K562 (cell line): ENCODE measurements around the gene ACADM. TPM values are rescaled to one million over a fixed set of nuclear protein-coding genes. Genes with fewer than 3 reads are reported as not detected.

Source experiments
- ATAC-seq: fragments of 200-7000 bp; cut with Tn5 transposase; 3 replicates; pipeline ENCODE4 v1.9.1; 2020; ENCODE audit warnings: moderate library complexity
- BruUV-seq: library from RNA; stranded (reverse); fragments of 400-500 nt; replicated peaks from 2 replicates; lab custom pipeline; 2021; lab: Mats Ljungman, UMichigan
- CTCF ChIA-PET: fragments of 300-600 bp; formaldehyde crosslinking; extraction: SDS; loops from one replicate; lab custom pipeline; 2021; ENCODE audit warnings: low intra/inter-chr PET ratio; lab: Yijun Ruan, JAX
- POLR2A ChIA-PET: fragments of 300-600, 350-650 bp; sonication (Branson Sonifier 250); formaldehyde crosslinking; extraction: SDS; loops from one replicate; lab custom pipeline; 2021; ENCODE audit warnings: antibody characterized with exemption, inconsistent platforms; lab: Yijun Ruan, JAX
- DNase-seq, 4 experiments: peaks; one replicate each; pipeline versions ENCODE4 v3.0.0 to v3.0.0-alpha.2; 2011 to 2018; ENCODE audit warnings: low spot score in 3 of 4, mixed read lengths in 3 of 4; ENCODE audit errors: extremely low read depth in 1 of 4
- FAIRE-seq: peaks from 2 replicates; lab custom pipeline; 2011; peaks lifted over from hg19 to GRCh38; lab: Jason Lieb, UNC
- H2AFZ ChIP-seq: 2 replicates; pipeline ENCODE4 v1.6.0; 2011; ENCODE audit warnings: low read depth, low read length, control low read depth, inconsistent platforms
- H3K27ac ChIP-seq: fragments of 200-600 bp; 3 replicates; pipeline ENCODE4 v1.8.0; 2011; ENCODE audit warnings: low read depth, mild to moderate bottlenecking, control low read depth, inconsistent platforms, low read length, moderate library complexity, mixed read lengths; ENCODE audit errors: extremely low read depth
- H3K27me3 ChIP-seq, 2 experiments: fragments of 300-600 bp in 1 of 2; 2 replicates in 1 of 2; 3 replicates in 1 of 2; pipeline versions ENCODE4 v1.6.0 to v1.8.0; 2011; ENCODE audit warnings: inconsistent platforms in 2 of 2, low read length in 2 of 2, mild to moderate bottlenecking in 1 of 2, mixed read lengths in 1 of 2, moderate library complexity in 1 of 2; ENCODE audit not compliant: control insufficient read depth in 2 of 2, insufficient read depth in 2 of 2
- H3K36me3 ChIP-seq: fragments of 300-600 bp; 3 replicates; pipeline ENCODE4 v1.8.0; 2011; ENCODE audit warnings: mild to moderate bottlenecking, low read length, inconsistent platforms; ENCODE audit not compliant: control insufficient read depth, insufficient read depth
- H3K4me1 ChIP-seq, 2 experiments: fragments of 200-600 bp in 1 of 2; replicated peaks in 1 of 2; 2 replicates in 1 of 2; 3 replicates in 1 of 2; pipeline versions ENCODE4 v1.5.1 to v1.8.0; 2011; ENCODE audit warnings: inconsistent platforms in 2 of 2, low read length in 2 of 2, mild to moderate bottlenecking in 1 of 2, mixed read lengths in 1 of 2, moderate library complexity in 1 of 2; ENCODE audit not compliant: control insufficient read depth in 2 of 2, insufficient read depth in 2 of 2
- H3K4me2 ChIP-seq: 2 replicates; pipeline ENCODE4 v1.6.1; 2011; ENCODE audit warnings: low read length, control low read depth, inconsistent platforms, mixed read lengths; ENCODE audit not compliant: insufficient read depth
- H3K4me3 ChIP-seq: fragments of 200-600 bp; sonication (generic), shearing (Covaris generic); 2 replicates; pipeline ENCODE4 v1.5.1; 2016; ENCODE audit warnings: control low read depth, inconsistent platforms
- H3K79me2 ChIP-seq: fragments of 200-600 bp; 3 replicates; pipeline ENCODE4 v1.8.0; 2011; ENCODE audit warnings: low read length, inconsistent platforms; ENCODE audit not compliant: control insufficient read depth, insufficient read depth
- H3K9ac ChIP-seq, 2 experiments: 2 replicates each; pipeline versions ENCODE4 v1.6.0 to v1.6.1; 2011; ENCODE audit warnings: low read depth in 2 of 2, low read length in 2 of 2, control low read depth in 1 of 2, inconsistent platforms in 1 of 2, mild to moderate bottlenecking in 1 of 2, mixed read lengths in 1 of 2; ENCODE audit not compliant: insufficient read depth in 1 of 2
- H3K9me1 ChIP-seq: one replicate; pipeline ENCODE4 v1.6.0; 2011; ENCODE audit warnings: inconsistent platforms, mild to moderate bottlenecking, low read length, moderate library complexity; ENCODE audit not compliant: control insufficient read depth, insufficient read depth
- H3K9me3 ChIP-seq: replicated peaks from 2 replicates; pipeline ENCODE4 v1.5.1; 2011; ENCODE audit warnings: low read depth, low read length, inconsistent platforms; ENCODE audit not compliant: control insufficient read depth, insufficient read depth
- H4K20me1 ChIP-seq: replicated peaks from 2 replicates; pipeline ENCODE4 v1.6.1; 2011; ENCODE audit warnings: low read length, inconsistent platforms, mixed read lengths; ENCODE audit not compliant: control insufficient read depth, insufficient read depth
- PRDM10 ChIP-seq: fragments of 450-650 bp; IDR thresholded peaks from 2 replicates; pipeline ENCODE4 v1.6.1; 2018; ENCODE audit not compliant: partially characterized antibody
- XRCC5 ChIP-seq: fragments of 200-400 bp; formaldehyde crosslinking; IDR thresholded peaks from 2 replicates; pipeline ENCODE4 v1.6.1; 2017; ENCODE audit warnings: low read depth, mild to moderate bottlenecking, low read length
- WGBS: fragments of 100-300 bp; shearing (Covaris generic); methylation state at CpG from one replicate; pipeline ENCODE4 v1.1.6; 2016; ENCODE audit warnings: low coverage, mixed read lengths; ENCODE audit not compliant: insufficient coverage; ENCODE audit errors: missing lambda C conversion rate; 5-methylcytosine and 5-hydroxymethylcytosine counted together
- in situ Hi-C: fragments of 300-500 bp; cut with MboI; formaldehyde crosslinking; loops from 4 replicates; pipeline ENCODE4 v1.15.0; 2018; ENCODE audit warnings: inconsistent platforms, mixed read lengths
- intact Hi-C: fragments of 100-400 bp; cut with micrococcal nuclease; formaldehyde crosslinking; loops from 2 replicates; pipeline ENCODE4 v1.14.2; 2022
- polyA plus RNA-seq, 8 experiments: library from polyadenylated mRNA; depleted of rRNA in 4 of 8; stranded (reverse) in 5 of 8; unstranded in 3 of 8; fragments of >200 nt; fragmentation: Nextera tagmentation in 2 of 8; fragmentation: Illumina TruSeq in 1 of 8; extraction: Ambion mirVana in 2 of 8; extraction: Trizol in 1 of 8; gene quantifications; 2 replicates each; pipeline versions ENCODE4 v1.2.1 to v1.2.3, GENCODE V29; 2011 to 2014; ENCODE audit warnings: inconsistent platforms in 1 of 8, missing spikeins in 1 of 8
- total RNA-seq, 7 experiments: library from RNA; depleted of rRNA in 6 of 7; stranded (reverse); fragments of >200 nt in 6 of 7; fragmentation: Illumina TruSeq in 2 of 7; extraction: Trizol in 2 of 7; gene quantifications; 2 replicates each; pipeline versions ENCODE4 v1.2.1 to v1.2.3, GENCODE V29; 2011 to 2021; ENCODE audit warnings: low replicate concordance in 1 of 7

The ACADM gene
- total and polyA plus RNA-seq, 9 of the 15 experiments (the other 6 are each of a cell fraction or from before 2014, with no cell fraction given), result 82.5 to 156 (median 123) TPM

- no peak for TF ChIP-seq XRCC5
- no peak for TF ChIP-seq PRDM10
- Histone ChIP-seq H3K9me1 (no peaks in the 10 kb centered on the region), H3K27ac (no peak overlapping the region), H3K4me1 (no peaks in the 10 kb centered on the region), H3K9ac (no peak overlapping the region; a peak in 1 of 4 replicates), H3K9me3 (no peaks in the 10 kb centered on the region), H3K27me3 (no peaks in the 10 kb centered on the region), H2AFZ (no peak overlapping the region), H3K79me2 (no peaks in the 10 kb centered on the region), H3K36me3 (peaks cover 85% of the 10 kb centered on the region), H4K20me1 (no peaks in the 10 kb centered on the region; the same call in 1 of the 2 replicates), H3K4me2 (no peak overlapping the region), H3K4me3 (no peak overlapping the region)
- ChIA-PET POLR2A (interaction anchor here (2.0 kb wide), 1 partner anchor 10 kb away, joined by 7 read pairs; no protein-coding TSS in a partner anchor), CTCF (no interaction called here)
- in situ Hi-C loops (no loop called here), intact Hi-C loops (no loop called here)
- ATAC-seq (no peak), DNase-seq (no peak), FAIRE-seq (no peak)
- WGBS, result 96% methylated on average over 6 of the region's 6 CpGs
- no TSS peak for BruUV-seq
These were observed 17.6 kb downstream of the ACADM start for GRCh38 chr1:75742047-75742625.
